ENCODE results near the gene TAPT1.

GRCh38 chr4:16168710-16169388 is 57.4 kb downstream of the TAPT1 start:
- TF ChIP-seq CTCF (conservative IDR thresholded peaks at IDR 0.05) (no peak), EZH2 (IDR thresholded peaks at IDR 0.05; ENCODE audit: low read depth) (no peak)

Measured in PC-9 (cell line).